Measurements from ENCODE around the gene SPIRE2.
"Not testable (repeated sequence)": the region's sequence is repeated elsewhere in the genome, so short reads cannot be mapped to it uniquely, and the experiment has no call there.

DNA sequence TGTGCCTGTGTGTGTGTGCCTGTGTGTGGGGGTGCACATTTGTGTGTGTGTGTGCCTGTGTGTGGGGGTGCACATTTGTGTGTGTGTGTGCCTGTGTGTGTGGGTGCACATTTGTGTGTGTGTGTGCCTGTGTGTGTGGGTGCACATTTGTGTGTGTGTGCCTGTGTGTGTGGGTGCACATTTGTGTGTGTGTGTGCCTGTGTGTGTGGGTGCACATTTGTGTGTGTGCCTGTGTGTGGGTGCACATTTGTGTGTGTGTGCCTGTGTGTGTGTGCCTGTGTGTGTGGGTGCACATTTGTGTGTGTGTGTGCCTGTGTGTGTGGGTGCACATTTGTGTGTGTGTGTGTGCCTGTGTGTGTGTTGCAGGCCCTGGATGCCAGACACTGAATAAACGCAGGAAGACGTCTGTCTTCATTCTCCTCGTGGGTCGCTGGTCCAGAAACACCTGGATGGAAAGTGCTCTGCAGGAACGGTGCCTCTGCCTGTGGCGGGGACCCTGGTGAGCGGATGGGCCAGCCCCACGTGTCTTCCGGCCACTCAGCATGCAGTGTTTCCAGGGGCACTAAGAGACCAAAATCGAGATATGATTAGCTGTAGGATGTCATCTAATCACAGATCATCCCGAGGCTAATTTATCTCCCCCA is 86.5 kb downstream of the SPIRE2 start:
- not testable (repeated sequence) for TF ChIP-seq CTCF (IDR thresholded peaks at IDR 0.05); EZH2 (IDR thresholded peaks at IDR 0.05; ENCODE audit: borderline replicate concordance, insufficient read depth, low read depth, low read length, poor library complexity, severe bottlenecking)
